22Rv1 (cell line): ENCODE results near the gene KRT3.

Experiments used
- H3K27ac ChIP-seq: fragments of 450-650 bp; 2 replicates; pipeline ENCODE4 v1.5.1; 2017
- ZFX ChIP-seq: fragments of 450-650 bp; IDR thresholded peaks from 2 replicates; pipeline ENCODE4 v1.6.1; 2017; ENCODE audit warnings: antibody characterized with exemption, borderline replicate concordance
- TF ChIP-seq, protein P1 (sequence below): fragments of 450-650 bp; IDR thresholded peaks from 2 replicates; pipeline ENCODE4 v1.5.1; 2017; ENCODE audit warnings: mild to moderate bottlenecking

Gene KRT3

DNA sequence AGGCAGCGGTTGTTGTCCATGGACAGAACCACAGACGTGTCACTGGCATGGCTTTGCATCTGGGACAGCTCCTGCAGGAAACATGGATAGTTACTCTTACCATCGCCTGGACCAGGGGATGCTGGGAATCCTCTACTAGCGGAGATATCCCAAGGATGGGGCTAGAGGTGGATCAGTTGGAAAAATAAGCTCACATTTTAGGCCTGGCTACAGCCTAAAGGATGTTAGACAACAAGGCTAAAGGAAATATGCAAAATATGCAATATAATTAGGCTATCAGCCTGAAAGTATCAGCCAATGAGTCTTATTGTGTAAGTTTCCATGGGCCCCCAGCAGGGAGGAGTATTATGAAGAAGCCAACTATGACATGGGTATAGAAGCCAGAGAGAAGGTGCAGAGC is 23.7 kb downstream of the KRT3 start:
- TF ChIP-seq, protein P1, sequence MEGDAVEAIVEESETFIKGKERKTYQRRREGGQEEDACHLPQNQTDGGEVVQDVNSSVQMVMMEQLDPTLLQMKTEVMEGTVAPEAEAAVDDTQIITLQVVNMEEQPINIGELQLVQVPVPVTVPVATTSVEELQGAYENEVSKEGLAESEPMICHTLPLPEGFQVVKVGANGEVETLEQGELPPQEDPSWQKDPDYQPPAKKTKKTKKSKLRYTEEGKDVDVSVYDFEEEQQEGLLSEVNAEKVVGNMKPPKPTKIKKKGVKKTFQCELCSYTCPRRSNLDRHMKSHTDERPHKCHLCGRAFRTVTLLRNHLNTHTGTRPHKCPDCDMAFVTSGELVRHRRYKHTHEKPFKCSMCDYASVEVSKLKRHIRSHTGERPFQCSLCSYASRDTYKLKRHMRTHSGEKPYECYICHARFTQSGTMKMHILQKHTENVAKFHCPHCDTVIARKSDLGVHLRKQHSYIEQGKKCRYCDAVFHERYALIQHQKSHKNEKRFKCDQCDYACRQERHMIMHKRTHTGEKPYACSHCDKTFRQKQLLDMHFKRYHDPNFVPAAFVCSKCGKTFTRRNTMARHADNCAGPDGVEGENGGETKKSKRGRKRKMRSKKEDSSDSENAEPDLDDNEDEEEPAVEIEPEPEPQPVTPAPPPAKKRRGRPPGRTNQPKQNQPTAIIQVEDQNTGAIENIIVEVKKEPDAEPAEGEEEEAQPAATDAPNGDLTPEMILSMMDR, result no peak
- TF ChIP-seq ZFX, result no peak

DNA sequence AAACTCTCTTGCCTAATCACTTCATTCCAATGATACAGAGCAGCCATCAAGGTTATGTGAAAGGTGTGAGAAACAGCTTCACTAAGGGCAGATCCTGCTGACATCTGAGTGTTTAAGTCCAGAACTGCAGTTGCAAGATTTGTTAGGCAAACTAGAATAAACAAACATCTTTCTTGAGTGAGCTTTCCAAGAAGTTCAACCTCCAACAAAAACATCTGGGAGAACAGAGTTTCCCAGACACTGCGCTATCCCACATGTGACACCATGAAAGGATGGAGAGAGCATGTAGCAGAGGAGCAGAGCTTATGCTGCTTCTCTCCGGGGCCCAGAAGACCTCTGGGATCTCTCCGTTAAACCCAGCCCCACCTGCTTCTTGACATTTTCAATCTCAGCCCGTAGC is 24.4 kb downstream of the KRT3 start:
- TF ChIP-seq ZFX, result no peak
- TF ChIP-seq, protein P1, result no peak
- no peak overlapping the region for H3K27ac ChIP-seq

More for the DNA sequence above, 23.7 kb downstream of the KRT3 start:
- H3K27ac ChIP-seq, result no peak overlapping the region

DNA sequence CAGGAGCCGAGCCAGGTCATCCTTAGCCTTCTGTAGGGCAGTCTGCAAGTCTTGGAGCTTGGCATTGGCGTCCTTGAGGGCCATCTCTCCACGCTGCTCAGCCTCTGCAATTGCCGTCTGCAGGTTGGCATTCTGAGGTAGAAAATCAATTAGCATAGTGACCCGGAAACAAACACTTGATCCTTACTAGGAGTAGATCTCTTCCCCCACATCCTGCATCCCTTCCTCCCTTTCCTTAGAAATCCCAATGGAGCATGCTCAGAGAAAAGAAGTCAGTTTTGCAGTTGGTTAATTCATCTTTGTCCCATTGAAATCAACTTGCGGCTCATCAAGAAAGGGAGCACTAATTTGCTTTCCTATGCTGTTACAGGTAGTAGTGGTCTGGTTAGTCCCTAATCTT is 24.8 kb downstream of the KRT3 start:
- no peak for TF ChIP-seq ZFX
- TF ChIP-seq, protein P1, result no peak
- no peak overlapping the region for H3K27ac ChIP-seq

DNA sequence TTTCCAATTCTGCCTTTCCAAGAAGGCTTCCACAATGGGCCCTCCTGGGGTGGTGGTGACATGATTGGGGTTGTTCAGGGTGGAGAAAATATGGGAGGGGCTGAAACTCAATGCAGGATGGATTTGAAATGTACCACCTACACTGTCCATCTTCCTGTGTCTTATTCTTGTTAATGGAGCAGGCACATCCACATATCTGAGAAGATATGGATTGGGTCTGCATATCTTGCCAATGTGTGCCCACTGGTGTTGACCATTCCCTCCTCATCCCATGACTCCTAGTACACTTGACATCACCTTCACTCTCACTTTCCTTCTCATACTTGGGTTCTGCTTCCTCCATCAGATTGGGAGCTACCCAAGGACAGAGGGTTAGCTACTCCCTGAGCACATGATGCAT is 26.0 kb downstream of the KRT3 start:
- H3K27ac ChIP-seq, result no peak overlapping the region
- no peak for TF ChIP-seq ZFX
- TF ChIP-seq, protein P1, result no peak

DNA sequence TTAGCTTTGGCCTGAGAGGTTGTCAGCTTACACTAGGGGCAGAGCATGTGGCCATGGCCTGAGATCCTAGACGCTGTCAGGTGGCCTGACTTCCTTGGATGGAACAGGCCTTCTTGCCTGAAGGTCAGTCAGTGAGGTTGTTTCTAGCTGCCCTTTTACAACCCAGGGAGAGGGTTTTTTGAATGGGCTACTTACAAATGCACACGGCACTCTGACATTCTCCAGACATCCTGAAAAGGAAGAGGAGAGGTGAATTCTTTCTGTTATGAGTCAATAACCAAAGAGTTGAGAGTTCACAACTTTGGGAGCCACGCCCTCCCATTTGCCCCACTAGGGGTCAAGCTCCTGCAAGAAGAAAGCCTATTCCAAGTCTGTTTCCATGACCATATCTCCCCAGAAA is 26.6 kb downstream of the KRT3 start:
- TF ChIP-seq, protein P1, result no peak
- TF ChIP-seq ZFX, result no peak
- H3K27ac ChIP-seq, result no peak overlapping the region

DNA sequence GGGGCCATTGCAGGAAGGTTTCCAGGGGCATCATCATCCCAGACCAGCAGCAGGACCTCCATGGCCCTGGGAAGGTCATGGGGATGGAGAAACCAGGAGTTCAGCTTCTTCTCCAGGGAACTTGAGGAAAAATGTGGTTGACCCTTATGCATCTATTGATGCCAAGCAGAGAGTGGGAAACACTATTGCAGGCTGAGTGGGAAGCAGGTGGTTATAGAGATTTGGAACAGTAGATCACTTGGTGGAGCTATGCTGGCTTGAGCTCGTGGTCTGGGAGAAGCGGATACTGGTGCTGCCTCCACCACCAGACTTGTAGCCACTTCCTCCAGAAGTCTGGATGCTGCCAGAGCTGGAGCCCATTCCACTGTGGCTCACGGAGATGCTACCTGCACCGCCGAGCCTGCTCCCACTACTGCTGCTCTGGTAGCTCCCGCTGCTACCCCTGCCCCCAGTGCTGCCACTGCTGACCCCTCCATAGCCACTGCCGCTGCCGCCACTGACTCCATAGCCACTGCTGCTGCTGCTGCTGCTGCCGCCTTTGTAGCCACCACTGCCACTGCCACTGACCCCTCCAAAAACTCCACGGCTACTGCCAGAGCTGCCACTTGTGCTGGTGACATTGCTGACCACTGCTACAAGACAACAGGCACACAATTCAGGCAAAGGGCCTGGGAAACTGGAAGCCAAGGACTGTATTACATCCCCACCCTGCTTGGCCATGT is 27.3 kb downstream of the KRT3 start:
- TF ChIP-seq ZFX, result no peak
- TF ChIP-seq, protein P1, result no peak
- no peak overlapping the region for H3K27ac ChIP-seq

DNA sequence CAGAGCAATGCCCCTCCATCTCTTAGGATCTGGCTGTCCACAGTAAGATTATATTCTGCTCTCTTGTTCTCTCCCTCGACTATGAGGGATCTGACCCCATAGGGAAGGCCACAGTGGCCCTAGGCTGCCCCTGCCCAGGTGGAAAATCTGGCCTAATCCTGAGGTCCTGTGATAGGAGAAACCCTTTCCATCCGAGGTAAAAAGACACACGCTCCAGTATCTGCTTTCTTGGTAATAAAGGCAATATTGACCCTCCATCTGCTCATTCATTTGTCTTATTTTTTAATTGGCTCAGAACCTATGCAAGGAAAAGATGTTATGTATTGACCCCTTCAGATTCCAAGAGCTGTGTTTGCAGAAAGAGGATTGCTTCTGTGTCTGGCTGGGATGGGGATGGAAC is 28.5 kb downstream of the KRT3 start:
- TF ChIP-seq, protein P1, result no peak
- TF ChIP-seq ZFX, result no peak
- no peak overlapping the region for H3K27ac ChIP-seq
